Mammary epithelial cell (primary cell): ENCODE results near the gene ZSCAN1.

Experiments
- CTCF ChIP-seq, 2 donors: IDR thresholded peaks in 1 of 2; conservative IDR thresholded peaks in 1 of 2; 2 replicates each; pipeline ENCODE4 v1.5.1; 2011 to 2012; ENCODE audit warnings: inconsistent platforms in 2 of 2, low read length in 2 of 2, mild to moderate bottlenecking in 2 of 2, control low read depth in 1 of 2, low read depth in 1 of 2; ENCODE audit not compliant: insufficient read depth in 1 of 2; ENCODE audit errors: extremely low read depth in 1 of 2
- EZH2 ChIP-seq: IDR thresholded peaks from 2 replicates; pipeline ENCODE4 v1.6.1; 2012; ENCODE audit warnings: low read length, inconsistent platforms, borderline replicate concordance

- TF ChIP-seq CTCF (conservative IDR thresholded peaks at IDR 0.05 in 1 of 2, IDR thresholded peaks at IDR 0.05 in 1 of 2; ENCODE audit: extremely low read depth in 1 of 2, insufficient read depth in 1 of 2, low read depth in 1 of 2, low read length in 2 of 2) (no peak), EZH2 (no peak)
Observed at GRCh38 chr19:58083021-58083420, 49.2 kb downstream of the ZSCAN1 start.
